Measurements from ENCODE around the gene SNX33. TPM values are rescaled to one million over a fixed set of nuclear protein-coding genes. Genes with fewer than 3 reads are reported as not detected.
"Not testable (repeated sequence)": the region's sequence is repeated elsewhere in the genome, so short reads cannot be mapped to it uniquely, and the experiment has no call there.

The SNX33 gene
- total RNA-seq, 1 donor: 19.9 TPM

- H3K4me3 ChIP-seq (ENCODE audit: low read depth, low read length): no peak overlapping the region
- no peak for DNase-seq (ENCODE audit: low read depth)
- no peak for TF ChIP-seq CTCF (IDR thresholded peaks at IDR 0.05; ENCODE audit: insufficient read depth, low read depth, low read length)
Observed at GRCh38 chr15:75702436-75702835, 54.7 kb downstream of the SNX33 start.

- H3K4me3 ChIP-seq (ENCODE audit: low read depth, low read length); DNase-seq (ENCODE audit: low read depth): not testable (repeated sequence)
Observed at GRCh38 chr15:75703440-75704262, 55.9 kb downstream of the SNX33 start.

- no peak for DNase-seq (ENCODE audit: low read depth)
- H3K4me3 ChIP-seq (ENCODE audit: low read depth, low read length): no peak overlapping the region
- no peak for TF ChIP-seq CTCF (IDR thresholded peaks at IDR 0.05; ENCODE audit: insufficient read depth, low read depth, low read length)
Observed at GRCh38 chr15:75704263-75704615, 56.5 kb downstream of the SNX33 start.

- no peak overlapping the region for H3K4me3 ChIP-seq (ENCODE audit: low read depth, low read length)
- DNase-seq (ENCODE audit: low read depth): no peak
- TF ChIP-seq CTCF (IDR thresholded peaks at IDR 0.05; ENCODE audit: insufficient read depth, low read depth, low read length): no peak
Observed at GRCh38 chr15:75704618-75705017, 56.9 kb downstream of the SNX33 start.

GRCh38 chr15:75705375-75705774 lies 57.7 kb downstream of the SNX33 start:
- not testable (repeated sequence) for DNase-seq (ENCODE audit: low read depth); H3K4me3 ChIP-seq (ENCODE audit: low read depth, low read length)

GRCh38 chr15:75705854-75706681 lies 58.4 kb downstream of the SNX33 start:
- no peak for TF ChIP-seq CTCF (IDR thresholded peaks at IDR 0.05; ENCODE audit: insufficient read depth, low read depth, low read length)
- no peak overlapping the region for H3K4me3 ChIP-seq (ENCODE audit: low read depth, low read length)
- no peak for DNase-seq (ENCODE audit: low read depth)

GRCh38 chr15:75706682-75706954 lies 58.9 kb downstream of the SNX33 start:
- no peak for DNase-seq (ENCODE audit: low read depth)
- H3K4me3 ChIP-seq (ENCODE audit: low read depth, low read length): no peak overlapping the region
- no peak for TF ChIP-seq CTCF (IDR thresholded peaks at IDR 0.05; ENCODE audit: insufficient read depth, low read depth, low read length)

GRCh38 chr15:75709458-75709857 lies 61.7 kb downstream of the SNX33 start:
- peak; percentile 58 for DNase-seq (ENCODE audit: low read depth)

GRCh38 chr15:75710874-75711273 lies 63.2 kb downstream of the SNX33 start:
- not testable (repeated sequence) for H3K4me3 ChIP-seq (ENCODE audit: low read depth, low read length); DNase-seq (ENCODE audit: low read depth)

More at GRCh38 chr15:75709458-75709857, 61.7 kb downstream of the SNX33 start:
- not testable (repeated sequence) for H3K4me3 ChIP-seq (ENCODE audit: low read depth, low read length)

- not testable (repeated sequence) for DNase-seq (ENCODE audit: low read depth)
- H3K4me3 ChIP-seq (ENCODE audit: low read depth, low read length): peak overlapping the region; percentile 12
Observed at GRCh38 chr15:75711495-75711894, 63.8 kb downstream of the SNX33 start.
